Neural cell (in vitro differentiated cells): ENCODE results near the gene PAQR5. TPM values are rescaled to one million over a fixed set of nuclear protein-coding genes. Genes with fewer than 3 reads are reported as not detected.

Source experiments
- H2AFZ ChIP-seq: fragments of 200-600, 300-800 bp; sonication (generic), shearing (Covaris generic); 2 replicates; pipeline ENCODE4 v1.6.0; 2014; ENCODE audit warnings: low read depth, mild to moderate bottlenecking, antibody characterized with exemption, low read length, moderate library complexity
- H3F3A ChIP-seq: fragments of 200-600 bp; shearing (Covaris generic); 2 replicates; pipeline ENCODE4 v1.6.1; 2016; ENCODE audit warnings: mild to moderate bottlenecking, moderate library complexity, mixed read lengths, antibody characterized with exemption, low read length; ENCODE audit not compliant: insufficient read depth, poor library complexity, severe bottlenecking
- H3K27ac ChIP-seq: fragments of 200-600, 300-800 bp; sonication (generic), shearing (Covaris generic); 2 replicates; pipeline ENCODE4 v1.5.1; 2014; ENCODE audit warnings: mild to moderate bottlenecking, low read length, moderate library complexity
- H3K27me3 ChIP-seq: fragments of 300-800, 200-600 bp; sonication (generic), shearing (Covaris generic); 2 replicates; pipeline ENCODE4 v1.6.0; 2014; ENCODE audit warnings: mild to moderate bottlenecking, low read depth, low read length, moderate library complexity; ENCODE audit not compliant: insufficient read depth
- H3K36me3 ChIP-seq: fragments of 300-800, 200-600 bp; sonication (generic), shearing (Covaris generic); 2 replicates; pipeline ENCODE4 v1.5.1; 2014; ENCODE audit warnings: mild to moderate bottlenecking, antibody characterized with exemption, low read length, moderate library complexity; ENCODE audit not compliant: insufficient read depth
- H3K4me2 ChIP-seq: fragments of 300-800, 200-600 bp; sonication (generic), shearing (Covaris generic); 2 replicates; pipeline ENCODE4 v1.6.0; 2014; ENCODE audit warnings: mild to moderate bottlenecking, low read length
- H3K4me3 ChIP-seq: fragments of 300-800, 200-600 bp; sonication (generic), shearing (Covaris generic); 2 replicates; pipeline ENCODE4 v1.5.1; 2014; ENCODE audit warnings: mild to moderate bottlenecking, low read length, moderate library complexity
- H3K79me2 ChIP-seq: fragments of 200-600 bp; shearing (Covaris generic); replicated peaks from 2 replicates; pipeline ENCODE4 v1.6.0; 2014; ENCODE audit warnings: mild to moderate bottlenecking, low read length, moderate library complexity; ENCODE audit not compliant: insufficient read depth
- H3K9ac ChIP-seq: fragments of 300-800, 200-600 bp; sonication (generic), shearing (Covaris generic); 2 replicates; pipeline ENCODE4 v1.6.1; 2016; ENCODE audit warnings: mild to moderate bottlenecking, low read length, mixed read lengths
- H3K9me2 ChIP-seq: fragments of 200-600 bp; shearing (Covaris generic); 2 replicates; pipeline ENCODE4 v1.6.1; 2016; ENCODE audit warnings: mild to moderate bottlenecking, low read length, mixed read lengths; ENCODE audit not compliant: insufficient read depth
- H3K9me3 ChIP-seq: fragments of 200-600, 300-800 bp; sonication (generic), shearing (Covaris generic); 2 replicates; pipeline ENCODE4 v1.6.1; 2016; ENCODE audit warnings: mild to moderate bottlenecking, mixed run types, low read length, moderate library complexity, mixed read lengths
- H4K20me1 ChIP-seq: fragments of 200-600 bp; shearing (Covaris generic); 2 replicates; pipeline ENCODE4 v1.6.1; 2016; ENCODE audit warnings: mild to moderate bottlenecking, mixed run types; ENCODE audit not compliant: insufficient read depth
- CTCF ChIP-seq: fragments of 450-650 bp; IDR thresholded peaks from 2 replicates; pipeline ENCODE4 v1.5.1; 2014; ENCODE audit warnings: antibody characterized with exemption, mild to moderate bottlenecking, moderate library complexity; ENCODE audit not compliant: poor library complexity, severe bottlenecking
- EP300 ChIP-seq: fragments of 450-650 bp; conservative IDR thresholded peaks from 2 replicates; pipeline ENCODE4 v1.6.1; 2014; ENCODE audit warnings: antibody characterized with exemption, mild to moderate bottlenecking, moderate library complexity; ENCODE audit not compliant: poor library complexity, severe bottlenecking
- EZH2 ChIP-seq: fragments of 200-600, 300-800 bp; shearing (Covaris generic), sonication (generic); IDR thresholded peaks from 2 replicates; pipeline ENCODE4 v1.6.1; 2014; ENCODE audit warnings: antibody characterized with exemption, low read length, borderline replicate concordance, mild to moderate bottlenecking; ENCODE audit not compliant: insufficient read depth, poor library complexity, severe bottlenecking
- MXI1 ChIP-seq: fragments of 450-650 bp; conservative IDR thresholded peaks from 2 replicates; pipeline ENCODE4 v1.6.1; 2014; ENCODE audit warnings: antibody characterized with exemption, mild to moderate bottlenecking; ENCODE audit not compliant: poor library complexity, severe bottlenecking
- POLR2AphosphoS5 ChIP-seq: IDR thresholded peaks from 2 replicates; pipeline ENCODE4 v1.6.1; 2012
- RAD21 ChIP-seq: fragments of 450-650 bp; conservative IDR thresholded peaks from 2 replicates; pipeline ENCODE4 v1.6.1; 2014; ENCODE audit warnings: antibody characterized with exemption, mild to moderate bottlenecking, moderate library complexity
- REST ChIP-seq: IDR thresholded peaks from 2 replicates; pipeline ENCODE4 v1.6.1; 2012; ENCODE audit warnings: borderline replicate concordance
- SMC3 ChIP-seq: fragments of 450-650 bp; conservative IDR thresholded peaks from 2 replicates; pipeline ENCODE4 v1.6.1; 2014; ENCODE audit warnings: antibody characterized with exemption, mild to moderate bottlenecking, moderate library complexity; ENCODE audit not compliant: poor library complexity
- TAF1 ChIP-seq: IDR thresholded peaks from 2 replicates; pipeline ENCODE4 v1.6.1; 2012; ENCODE audit warnings: low read depth
- polyA plus RNA-seq: library from polyadenylated mRNA; depleted of rRNA; stranded (reverse); fragments of >200 nt; gene quantifications from 2 replicates; pipeline ENCODE4 v1.2.3, GENCODE V29; 2014

Gene PAQR5
- polyA plus RNA-seq, 1 donor from 2014 or later: not detected

GRCh38 chr15:69275074-69275670 is 23.5 kb upstream of the PAQR5 start:
- Histone ChIP-seq H3K9me3 (no peaks in the 10 kb centered on the region), H3K4me2 (peak overlapping the region; percentile 45), H3K36me3 (no peaks in the 10 kb centered on the region), H2AFZ (no peak overlapping the region), H3K27me3 (no peaks in the 10 kb centered on the region), H3K79me2 (no peaks in the 10 kb centered on the region), H3K27ac (peak overlapping the region; percentile 48), H3F3A (no peaks in the 10 kb centered on the region), H3K9me2 (no peaks in the 10 kb centered on the region), H4K20me1 (no peaks in the 10 kb centered on the region), H3K9ac (no peak overlapping the region), H3K4me3 (peak overlapping the region; percentile 39)
- TF ChIP-seq POLR2AphosphoS5: no peak
- no peak for TF ChIP-seq REST
- no peak for TF ChIP-seq MXI1
- no peak for TF ChIP-seq TAF1
- no peak for TF ChIP-seq SMC3
- no peak for TF ChIP-seq CTCF
- no peak for TF ChIP-seq EP300
- TF ChIP-seq RAD21: no peak
- no peak for TF ChIP-seq EZH2

- peak overlapping the region; percentile 45 for H3K4me2 ChIP-seq
- no peak overlapping the region for H3K27ac ChIP-seq
Observed at GRCh38 chr15:69275933-69276560, 22.7 kb upstream of the PAQR5 start.

More at GRCh38 chr15:69275933-69276560, 22.7 kb upstream of the PAQR5 start:
- Histone ChIP-seq H3K9me3 (no peaks in the 10 kb centered on the region), H3K79me2 (no peaks in the 10 kb centered on the region), H3K36me3 (no peaks in the 10 kb centered on the region), H3K4me3 (peak overlapping the region; percentile 39), H3K9me2 (no peaks in the 10 kb centered on the region), H3F3A (no peaks in the 10 kb centered on the region), H4K20me1 (no peaks in the 10 kb centered on the region), H3K27me3 (no peaks in the 10 kb centered on the region), H3K9ac (no peak overlapping the region), H2AFZ (no peak overlapping the region)
- TF ChIP-seq POLR2AphosphoS5 (no peak), EP300 (no peak), SMC3 (no peak), REST (no peak), TAF1 (no peak), EZH2 (no peak), RAD21 (no peak)
